Endothelial cell of umbilical vein (primary cell): Measurements from ENCODE around the gene BRS3. TPM values are rescaled to one million over a fixed set of nuclear protein-coding genes. Genes with fewer than 3 reads are reported as not detected.

Experiments
- BruUV-seq: library from RNA; stranded (reverse); fragments of 400-500 nt; replicated peaks from 2 replicates; lab custom pipeline; 2021; lab: Mats Ljungman, UMichigan
- CTCF ChIA-PET: fragments of 300-600, 350-600 bp; sonication (Branson Sonifier 250); formaldehyde crosslinking; loops from one replicate; lab custom pipeline; 2021; ENCODE audit warnings: antibody characterized with exemption, inconsistent platforms; lab: Charles Lee
- POLR2A ChIA-PET: fragments of 300-600, 350-600 bp; sonication (Branson Sonifier 250); formaldehyde crosslinking; loops from one replicate; lab custom pipeline; 2021; ENCODE audit warnings: antibody characterized with exemption, inconsistent platforms; lab: Charles Lee
- DNase-seq: peaks from one replicate; pipeline ENCODE4 v3.0.0-alpha.2; 2011; ENCODE audit warnings: low read depth, low spot score
- FAIRE-seq: peaks from 2 replicates; lab custom pipeline; 2011; peaks lifted over from hg19 to GRCh38; lab: Jason Lieb, UNC
- H2AFZ ChIP-seq: 2 replicates; pipeline ENCODE4 v1.6.0; 2012; ENCODE audit warnings: low read depth, low read length, control low read depth, inconsistent platforms
- H3K27ac ChIP-seq: 2 replicates; pipeline ENCODE4 v1.5.1; 2011; ENCODE audit warnings: low read depth, mild to moderate bottlenecking, control low read depth, low read length, moderate library complexity; ENCODE audit not compliant: insufficient read depth
- H3K27me3 ChIP-seq, 2 experiments: 2 replicates each; pipeline versions ENCODE4 v1.6.0 to v1.6.1; 2011; ENCODE audit warnings: low read length in 2 of 2, mixed read lengths in 1 of 2; ENCODE audit not compliant: control insufficient read depth in 2 of 2, insufficient read depth in 2 of 2
- H3K36me3 ChIP-seq, 2 experiments: 2 replicates in 1 of 2; 3 replicates in 1 of 2; pipeline ENCODE4 v1.5.1; 2011; ENCODE audit warnings: low read length in 2 of 2, mild to moderate bottlenecking in 1 of 2, moderate library complexity in 1 of 2; ENCODE audit not compliant: control insufficient read depth in 2 of 2, insufficient read depth in 2 of 2; ENCODE audit errors: extremely low read depth in 1 of 2
- H3K4me1 ChIP-seq: 3 replicates; pipeline ENCODE4 v1.5.1; 2011; ENCODE audit warnings: mild to moderate bottlenecking, low read length; ENCODE audit not compliant: control insufficient read depth, insufficient read depth; ENCODE audit errors: extremely low read depth
- H3K4me2 ChIP-seq: 2 replicates; pipeline ENCODE4 v1.6.1; 2011; ENCODE audit warnings: low read length, control low read depth, mixed read lengths; ENCODE audit not compliant: insufficient read depth
- H3K4me3 ChIP-seq, 3 experiments: fragments of 200-600 bp in 1 of 3; sonication (generic), shearing (Covaris generic) in 1 of 3; replicated peaks in 1 of 3; 2 replicates each; pipeline ENCODE4 v1.5.1; 2011 to 2016; ENCODE audit warnings: control low read depth in 3 of 3, low read length in 3 of 3, mild to moderate bottlenecking in 2 of 3, inconsistent platforms in 1 of 3, low read depth in 1 of 3, moderate library complexity in 1 of 3; ENCODE audit not compliant: insufficient read depth in 1 of 3
- H3K79me2 ChIP-seq: 2 replicates; pipeline ENCODE4 v1.6.0; 2012; ENCODE audit warnings: low read length, inconsistent platforms; ENCODE audit not compliant: control insufficient read depth, insufficient read depth
- H3K9ac ChIP-seq: replicated peaks from 2 replicates; pipeline ENCODE3; 2011; ENCODE audit warnings: low read length, control low read depth; ENCODE audit not compliant: insufficient read depth; ENCODE audit errors: extremely low read depth
- H3K9me1 ChIP-seq: replicated peaks from 3 replicates; pipeline ENCODE4 v1.6.0; 2011; ENCODE audit warnings: mild to moderate bottlenecking, low read length; ENCODE audit not compliant: control insufficient read depth, insufficient read depth; ENCODE audit errors: extremely low read depth
- H3K9me3 ChIP-seq: replicated peaks from 2 replicates; pipeline ENCODE4 v1.5.1; 2012; ENCODE audit warnings: low read length, inconsistent platforms; ENCODE audit not compliant: control insufficient read depth, insufficient read depth
- H4K20me1 ChIP-seq: replicated peaks from 2 replicates; pipeline ENCODE3; 2011; ENCODE audit warnings: mild to moderate bottlenecking, low read length; ENCODE audit not compliant: control insufficient read depth, insufficient read depth; ENCODE audit errors: extremely low read depth
- EZH2 ChIP-seq: IDR thresholded peaks from 2 replicates; pipeline ENCODE4 v1.6.1; 2012; ENCODE audit warnings: borderline replicate concordance, low read depth, mild to moderate bottlenecking, moderate library complexity, low read length, inconsistent platforms; ENCODE audit not compliant: severe bottlenecking
- FOS ChIP-seq: IDR thresholded peaks from 2 replicates; pipeline ENCODE4 v1.6.1; 2011; ENCODE audit warnings: mild to moderate bottlenecking, low read length, moderate library complexity, borderline replicate concordance; ENCODE audit not compliant: insufficient read depth
- GATA2 ChIP-seq: IDR thresholded peaks from 2 replicates; pipeline ENCODE4 v1.7.0; 2011; ENCODE audit warnings: low read depth, mild to moderate bottlenecking, moderate library complexity, mixed read lengths, low read length; ENCODE audit not compliant: insufficient read length, insufficient read depth
- JUN ChIP-seq: IDR thresholded peaks from 2 replicates; pipeline ENCODE4 v1.6.1; 2011; ENCODE audit warnings: borderline replicate concordance, low read depth; ENCODE audit not compliant: insufficient read length, insufficient read depth
- MYC ChIP-seq: IDR thresholded peaks from one replicate; pipeline ENCODE4 v1.6.1; 2011; ENCODE audit warnings: mild to moderate bottlenecking, low read depth, low read length
- POLR2A ChIP-seq: IDR thresholded peaks from 2 replicates; pipeline ENCODE4 v1.6.1; 2012; ENCODE audit warnings: low read depth, mild to moderate bottlenecking, control low read depth, low read length
- POLR2AphosphoS5 ChIP-seq: IDR thresholded peaks from 2 replicates; pipeline ENCODE4 v1.6.1; 2012; ENCODE audit warnings: low read depth, mild to moderate bottlenecking, control low read depth, low read length, moderate library complexity; ENCODE audit not compliant: insufficient read depth
- dilution Hi-C: fragments of 300-500 bp; cut with MboI; formaldehyde crosslinking; loops from one replicate; pipeline ENCODE4 v1.15.0; 2019; ENCODE audit warnings: low sequenced_read_pairs; ENCODE audit not compliant: extremely low pct_ligation_motif_present
- intact Hi-C: fragments of 100-400 bp; cut with micrococcal nuclease; formaldehyde crosslinking; loops from one replicate; pipeline ENCODE4 v1.10.0; 2022
- polyA plus RNA-seq, 4 experiments: library from polyadenylated mRNA; depleted of rRNA in 3 of 4; stranded (reverse) in 3 of 4; unstranded in 1 of 4; fragments of >200 nt; gene quantifications; 2 replicates each; pipeline versions ENCODE4 v1.2.1 to v1.2.3, GENCODE V29; 2011 to 2012; ENCODE audit warnings: missing spikeins in 1 of 4
- total RNA-seq: library from RNA; stranded (reverse); gene quantifications from 2 replicates; pipeline ENCODE4 v1.2.3, GENCODE V29; 2021
- TF ChIP-seq, protein P1 (sequence below), 2 donors: IDR thresholded peaks; 1 replicate in 1 of 2; 2 replicates in 1 of 2; pipeline ENCODE4 v1.5.1; 2011; ENCODE audit warnings: low read length in 2 of 2, mild to moderate bottlenecking in 2 of 2, moderate library complexity in 2 of 2, control low read depth in 1 of 2, inconsistent platforms in 1 of 2, low read depth in 1 of 2; ENCODE audit not compliant: insufficient read depth in 1 of 2; ENCODE audit errors: extremely low read depth in 1 of 2
- TF ChIP-seq, protein P2 (sequence below): IDR thresholded peaks from 2 replicates; pipeline ENCODE4 v1.6.1; 2011; ENCODE audit not compliant: insufficient read depth, insufficient read length

BRS3 gene
- total and polyA plus RNA-seq, 2 donors (not counting 3 experiments of a cell fraction or from before 2014, with no cell fraction given): not detected

DNA sequence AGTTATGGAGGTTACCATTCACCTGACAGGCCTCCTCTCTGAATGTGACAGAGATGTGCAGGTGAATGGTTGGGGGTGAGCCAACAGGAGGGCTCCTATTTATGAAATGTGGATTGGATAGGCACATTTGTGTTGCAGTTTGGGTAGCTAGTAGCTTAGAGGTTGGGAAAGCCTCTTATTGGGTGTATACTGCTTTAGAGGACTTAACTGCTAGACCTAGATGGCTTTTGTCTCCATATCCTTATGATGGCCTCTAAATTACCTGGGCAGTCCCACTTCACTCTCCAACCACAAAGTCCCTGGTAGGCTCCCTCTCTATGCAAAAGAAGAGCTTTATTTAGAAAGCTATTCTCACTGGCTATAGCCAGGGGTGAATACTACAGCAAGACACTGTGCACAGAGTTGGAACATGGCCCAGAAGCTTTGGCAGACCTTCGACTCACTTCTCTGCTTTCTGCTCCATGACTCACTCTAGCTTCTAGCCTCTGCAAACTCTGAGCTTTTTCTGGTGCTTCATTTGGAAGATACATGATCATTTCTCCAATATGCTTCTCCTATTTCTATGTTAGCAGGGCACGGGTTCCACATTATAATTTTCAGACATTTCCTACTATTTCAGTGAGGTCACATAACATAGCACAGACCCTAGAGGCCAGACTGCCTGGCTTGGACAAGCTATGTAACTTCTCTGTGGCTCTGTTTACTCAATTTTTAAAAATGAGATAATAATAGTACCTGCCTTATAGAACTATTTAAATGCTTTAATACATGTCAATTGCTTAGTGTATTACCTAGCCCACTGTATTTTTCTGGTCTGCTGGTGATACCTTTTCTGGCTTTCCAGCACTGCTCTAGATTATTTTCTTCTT, 38.2 kb downstream of the BRS3 start:
- TF ChIP-seq FOS: no peak
- no peak for TF ChIP-seq POLR2A
- no peak for TF ChIP-seq GATA2
- TF ChIP-seq JUN: no peak
- TF ChIP-seq, protein P1, sequence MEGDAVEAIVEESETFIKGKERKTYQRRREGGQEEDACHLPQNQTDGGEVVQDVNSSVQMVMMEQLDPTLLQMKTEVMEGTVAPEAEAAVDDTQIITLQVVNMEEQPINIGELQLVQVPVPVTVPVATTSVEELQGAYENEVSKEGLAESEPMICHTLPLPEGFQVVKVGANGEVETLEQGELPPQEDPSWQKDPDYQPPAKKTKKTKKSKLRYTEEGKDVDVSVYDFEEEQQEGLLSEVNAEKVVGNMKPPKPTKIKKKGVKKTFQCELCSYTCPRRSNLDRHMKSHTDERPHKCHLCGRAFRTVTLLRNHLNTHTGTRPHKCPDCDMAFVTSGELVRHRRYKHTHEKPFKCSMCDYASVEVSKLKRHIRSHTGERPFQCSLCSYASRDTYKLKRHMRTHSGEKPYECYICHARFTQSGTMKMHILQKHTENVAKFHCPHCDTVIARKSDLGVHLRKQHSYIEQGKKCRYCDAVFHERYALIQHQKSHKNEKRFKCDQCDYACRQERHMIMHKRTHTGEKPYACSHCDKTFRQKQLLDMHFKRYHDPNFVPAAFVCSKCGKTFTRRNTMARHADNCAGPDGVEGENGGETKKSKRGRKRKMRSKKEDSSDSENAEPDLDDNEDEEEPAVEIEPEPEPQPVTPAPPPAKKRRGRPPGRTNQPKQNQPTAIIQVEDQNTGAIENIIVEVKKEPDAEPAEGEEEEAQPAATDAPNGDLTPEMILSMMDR (IDR thresholded peaks at IDR 0.05; ENCODE audit: extremely low read depth in 1 of 2, insufficient read depth in 1 of 2, low read depth in 1 of 2, low read length in 2 of 2): no peak
- no peak for TF ChIP-seq MYC
- no peak for TF ChIP-seq EZH2
- TF ChIP-seq, protein P2, sequence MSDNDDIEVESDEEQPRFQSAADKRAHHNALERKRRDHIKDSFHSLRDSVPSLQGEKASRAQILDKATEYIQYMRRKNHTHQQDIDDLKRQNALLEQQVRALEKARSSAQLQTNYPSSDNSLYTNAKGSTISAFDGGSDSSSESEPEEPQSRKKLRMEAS: no peak
- TF ChIP-seq POLR2AphosphoS5: no peak
- POLR2A ChIA-PET: no interaction called here
- no peaks in the 10 kb centered on the region for H3K36me3 ChIP-seq
- H3K27me3 ChIP-seq: no peaks in the 10 kb centered on the region
- H2AFZ ChIP-seq: no peak overlapping the region
- H3K9me3 ChIP-seq: no peaks in the 10 kb centered on the region
- H4K20me1 ChIP-seq: no peaks in the 10 kb centered on the region
- BruUV-seq: no TSS peak
- H3K9me1 ChIP-seq: no peaks in the 10 kb centered on the region
- no peaks in the 10 kb centered on the region for H3K79me2 ChIP-seq
- FAIRE-seq: peak; percentile 70
- H3K4me3 ChIP-seq: no peak overlapping the region
- intact Hi-C loops: no loop called here
- H3K9ac ChIP-seq: no peak overlapping the region
- no peak overlapping the region for H3K27ac ChIP-seq
- peak; percentile 11 for DNase-seq
- dilution Hi-C loops: no loop called here
- H3K4me2 ChIP-seq: no peak overlapping the region
- no peaks in the 10 kb centered on the region for H3K4me1 ChIP-seq
- CTCF ChIA-PET: no interaction called here
